HEK293 (cell line): ENCODE data around the gene ANP32B.

Experiments used
- CTCF ChIA-PET: fragments of 350-600 bp; formaldehyde crosslinking; extraction: SDS; loops from one replicate; lab custom pipeline; 2021; ENCODE audit warnings: antibody characterized with exemption; lab: Yijun Ruan, JAX
- POLR2A ChIA-PET: fragments of 300-600 bp; formaldehyde crosslinking; extraction: SDS; loops from one replicate; lab custom pipeline; 2020; ENCODE audit warnings: antibody characterized with exemption, inconsistent platforms; lab: Yijun Ruan, JAX
- H3K27ac ChIP-seq: fragments of 200-500 bp; sonication (Bioruptor generic); 2 replicates; pipeline ENCODE4 v1.5.1; 2014; ENCODE audit warnings: low read depth, low read length, control low read depth, inconsistent platforms; ENCODE audit errors: extremely low read depth
- H3K36me3 ChIP-seq, 2 experiments: fragments of 200-500 bp in 1 of 2; sonication (Bioruptor generic) in 1 of 2; 1 replicate in 1 of 2; 2 replicates in 1 of 2; pipeline ENCODE4 v1.5.1; 2014 to 2017; ENCODE audit warnings: inconsistent platforms in 2 of 2, low read length in 2 of 2; ENCODE audit not compliant: control insufficient read depth in 2 of 2, insufficient read depth in 1 of 2
- H3K4me1 ChIP-seq: fragments of 200-500 bp; sonication (Bioruptor generic); 2 replicates; pipeline ENCODE4 v1.5.1; 2014; ENCODE audit warnings: mild to moderate bottlenecking, low read length, inconsistent platforms; ENCODE audit not compliant: control insufficient read depth, insufficient read depth
- H3K4me3 ChIP-seq: 2 replicates; pipeline ENCODE4 v1.5.1; 2011; ENCODE audit warnings: low read depth, mild to moderate bottlenecking, control low read depth, low read length, moderate library complexity
- H3K9me3 ChIP-seq: fragments of 200-500 bp; sonication (Bioruptor generic); 2 replicates; pipeline ENCODE4 v1.5.1; 2014; ENCODE audit warnings: low read depth, low read length, inconsistent platforms; ENCODE audit not compliant: control insufficient read depth, insufficient read depth
- EGR2 ChIP-seq: fragments of 450-650 bp; formaldehyde crosslinking; IDR thresholded peaks from 2 replicates; pipeline ENCODE4 v1.5.1; 2016; ENCODE audit warnings: low read depth, missing biosample characterization, missing genetic modification characterization
- HOXC10 ChIP-seq: sonication (generic); formaldehyde crosslinking; IDR thresholded peaks from 2 replicates; pipeline ENCODE4 v1.8.1; 2023; ENCODE audit warnings: mild to moderate bottlenecking, missing genetic modification reagents
- KLF8 ChIP-seq: fragments of 450-650 bp; formaldehyde crosslinking; IDR thresholded peaks from 2 replicates; pipeline ENCODE4 v1.5.1; 2016; ENCODE audit warnings: missing biosample characterization, missing genetic modification characterization
- KLF9 ChIP-seq: fragments of 450-650 bp; formaldehyde crosslinking; IDR thresholded peaks from 2 replicates; pipeline ENCODE4 v1.5.1; 2016; ENCODE audit warnings: missing biosample characterization, missing genetic modification characterization, low read depth
- OVOL3 ChIP-seq: fragments of 450-650 bp; formaldehyde crosslinking; IDR thresholded peaks from 2 replicates; pipeline ENCODE4 v1.5.1; 2016; ENCODE audit warnings: missing biosample characterization, missing genetic modification characterization
- PRDM1 ChIP-seq: fragments of 450-650 bp; formaldehyde crosslinking; IDR thresholded peaks from 2 replicates; pipeline ENCODE4; 2016; ENCODE audit warnings: missing biosample characterization, missing genetic modification characterization
- SCRT2 ChIP-seq: fragments of 450-650 bp; formaldehyde crosslinking; IDR thresholded peaks from 2 replicates; pipeline ENCODE4 v1.5.1; 2016; ENCODE audit warnings: missing biosample characterization, missing genetic modification characterization
- SP3 ChIP-seq: fragments of 450-650 bp; formaldehyde crosslinking; IDR thresholded peaks from 2 replicates; pipeline ENCODE4 v1.5.1; 2016; ENCODE audit warnings: missing biosample characterization, missing genetic modification characterization
- TCF7L2 ChIP-seq: IDR thresholded peaks from 2 replicates; pipeline ENCODE4 v1.6.1; 2011; ENCODE audit warnings: low read depth, mild to moderate bottlenecking, inconsistent platforms, low read length, moderate library complexity, borderline replicate concordance
- TRIM28 ChIP-seq: IDR thresholded peaks from 2 replicates; pipeline ENCODE4 v1.6.1; 2011; ENCODE audit warnings: low read length, control low read depth, borderline replicate concordance
- YY1 ChIP-seq: fragments of 450-650 bp; formaldehyde crosslinking; IDR thresholded peaks from 2 replicates; pipeline ENCODE4 v1.5.1; 2018; ENCODE audit warnings: missing biosample characterization, missing genetic modification characterization
- ZBTB21 ChIP-seq: fragments of 450-650 bp; formaldehyde crosslinking; IDR thresholded peaks from 2 replicates; pipeline ENCODE4 v1.5.1; 2017; ENCODE audit warnings: missing biosample characterization, missing genetic modification characterization
- ZNF121 ChIP-seq: fragments of 450-650 bp; formaldehyde crosslinking; IDR thresholded peaks from 2 replicates; pipeline ENCODE4 v1.5.1; 2016; ENCODE audit warnings: missing biosample characterization, missing genetic modification characterization
- ZNF184 ChIP-seq: fragments of 450-650 bp; IDR thresholded peaks from 2 replicates; pipeline ENCODE4 v1.5.1; 2018; ENCODE audit warnings: missing biosample characterization, mild to moderate bottlenecking, missing genetic modification characterization
- ZNF19 ChIP-seq: fragments of 450-650 bp; formaldehyde crosslinking; IDR thresholded peaks from 2 replicates; pipeline ENCODE4; 2016; ENCODE audit warnings: missing biosample characterization, missing genetic modification characterization, low read depth
- ZNF341 ChIP-seq: fragments of 450-650 bp; formaldehyde crosslinking; IDR thresholded peaks from 2 replicates; pipeline ENCODE4; 2016; ENCODE audit warnings: low read depth, missing biosample characterization, missing genetic modification characterization
- ZNF391 ChIP-seq: fragments of 450-650 bp; formaldehyde crosslinking; IDR thresholded peaks from 2 replicates; pipeline ENCODE4 v1.5.1; 2016; ENCODE audit warnings: low read depth, missing biosample characterization, missing genetic modification characterization, borderline replicate concordance
- ZNF394 ChIP-seq: fragments of 450-650 bp; formaldehyde crosslinking; IDR thresholded peaks from 2 replicates; pipeline ENCODE4 v1.5.1; 2016; ENCODE audit warnings: missing biosample characterization, missing genetic modification characterization, mild to moderate bottlenecking, moderate library complexity, borderline replicate concordance
- ZNF416 ChIP-seq: fragments of 450-650 bp; formaldehyde crosslinking; IDR thresholded peaks from 2 replicates; pipeline ENCODE4 v1.5.1; 2016; ENCODE audit warnings: missing biosample characterization, missing genetic modification characterization
- ZNF624 ChIP-seq: fragments of 450-650 bp; formaldehyde crosslinking; IDR thresholded peaks from 2 replicates; pipeline ENCODE4 v1.5.1; 2017; ENCODE audit warnings: missing biosample characterization, missing genetic modification characterization
- ZNF76 ChIP-seq: fragments of 450-650 bp; formaldehyde crosslinking; IDR thresholded peaks from 2 replicates; pipeline ENCODE4; 2016; ENCODE audit warnings: low read depth, missing biosample characterization, missing genetic modification characterization, borderline replicate concordance
- ZNF776 ChIP-seq: fragments of 450-650 bp; formaldehyde crosslinking; IDR thresholded peaks from 2 replicates; pipeline ENCODE4 v1.5.0; 2017; ENCODE audit warnings: missing biosample characterization, missing genetic modification characterization, borderline replicate concordance
- ZXDB ChIP-seq: fragments of 450-650 bp; formaldehyde crosslinking; IDR thresholded peaks from 2 replicates; pipeline ENCODE4 v1.5.1; 2016; ENCODE audit warnings: missing biosample characterization, missing genetic modification characterization
- TF ChIP-seq, protein P1 (sequence below): fragments of 450-650 bp; formaldehyde crosslinking; IDR thresholded peaks from 2 replicates; pipeline ENCODE4 v1.5.1; 2016; ENCODE audit warnings: missing biosample characterization, missing genetic modification characterization
- TF ChIP-seq, protein P2 (sequence below): fragments of 450-650 bp; formaldehyde crosslinking; IDR thresholded peaks from 2 replicates; pipeline ENCODE4 v1.5.1; 2016; ENCODE audit warnings: missing biosample characterization, missing genetic modification characterization, borderline replicate concordance
- TF ChIP-seq, protein P3 (sequence below): fragments of 450-650 bp; formaldehyde crosslinking; conservative IDR thresholded peaks from 2 replicates; pipeline ENCODE4 v1.5.1; 2016; ENCODE audit warnings: low read depth, missing biosample characterization, missing genetic modification characterization

ANP32B gene

DNA sequence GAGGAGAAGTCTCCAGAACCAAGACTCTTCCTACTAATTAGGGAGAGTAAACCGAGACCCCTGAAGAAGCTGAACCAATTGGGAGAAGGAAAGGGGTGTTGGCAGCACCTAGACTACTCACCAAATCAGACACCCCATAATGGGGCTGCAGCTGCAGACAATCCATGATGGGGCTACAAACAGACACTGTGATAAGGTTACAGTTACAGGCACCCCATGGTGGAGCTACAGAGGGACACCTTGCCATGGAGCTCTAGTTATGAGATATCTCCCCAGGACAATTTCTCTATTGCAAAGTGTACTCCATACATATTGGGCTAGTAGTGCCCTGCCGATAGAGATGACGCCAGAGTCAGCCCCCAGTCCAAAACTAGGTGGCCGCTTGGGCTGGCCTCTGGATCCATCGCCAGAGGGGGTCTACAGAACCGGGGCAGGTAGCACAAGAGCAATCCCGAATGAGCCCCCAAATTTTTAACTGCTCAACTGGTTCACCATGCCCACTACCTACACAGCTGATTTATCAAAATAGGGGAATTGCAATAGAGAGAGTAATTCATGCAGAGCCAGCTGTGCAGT lies 71.3 kb downstream of the ANP32B start:
- CTCF ChIA-PET = interaction anchor here (1.3 kb wide), 1 partner anchor 20 kb away, joined by 4 read pairs; no protein-coding TSS in a partner anchor
- POLR2A ChIA-PET = interaction anchor here (0.6 kb wide), 1 partner anchor 37 kb away, joined by 8 read pairs; no protein-coding TSS in a partner anchor
- H3K9me3 ChIP-seq = no peaks in the 10 kb centered on the region
- H3K4me3 ChIP-seq = no peak overlapping the region
- TF ChIP-seq TRIM28 = no peak
- no peak for TF ChIP-seq EGR2 (tag by site-specific recombination)
- TF ChIP-seq YY1 (tag by site-specific recombination) = no peak
- TF ChIP-seq, protein P1, sequence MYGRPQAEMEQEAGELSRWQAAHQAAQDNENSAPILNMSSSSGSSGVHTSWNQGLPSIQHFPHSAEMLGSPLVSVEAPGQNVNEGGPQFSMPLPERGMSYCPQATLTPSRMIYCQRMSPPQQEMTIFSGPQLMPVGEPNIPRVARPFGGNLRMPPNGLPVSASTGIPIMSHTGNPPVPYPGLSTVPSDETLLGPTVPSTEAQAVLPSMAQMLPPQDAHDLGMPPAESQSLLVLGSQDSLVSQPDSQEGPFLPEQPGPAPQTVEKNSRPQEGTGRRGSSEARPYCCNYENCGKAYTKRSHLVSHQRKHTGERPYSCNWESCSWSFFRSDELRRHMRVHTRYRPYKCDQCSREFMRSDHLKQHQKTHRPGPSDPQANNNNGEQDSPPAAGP (tag by site-specific recombination) = no peak
- TF ChIP-seq OVOL3 = no peak
- TF ChIP-seq ZNF19 (tag by site-specific recombination) = no peak
- no peak for TF ChIP-seq ZNF776 (tag by site-specific recombination)
- TF ChIP-seq HOXC10 (CRISPR knock-in tag) = no peak
- TF ChIP-seq SCRT2 (tag by site-specific recombination) = no peak
- TF ChIP-seq ZNF184 (tag by site-specific recombination) = no peak
- TF ChIP-seq TCF7L2 = no peak
- TF ChIP-seq ZNF391 (tag by site-specific recombination) = no peak
- TF ChIP-seq, protein P2, sequence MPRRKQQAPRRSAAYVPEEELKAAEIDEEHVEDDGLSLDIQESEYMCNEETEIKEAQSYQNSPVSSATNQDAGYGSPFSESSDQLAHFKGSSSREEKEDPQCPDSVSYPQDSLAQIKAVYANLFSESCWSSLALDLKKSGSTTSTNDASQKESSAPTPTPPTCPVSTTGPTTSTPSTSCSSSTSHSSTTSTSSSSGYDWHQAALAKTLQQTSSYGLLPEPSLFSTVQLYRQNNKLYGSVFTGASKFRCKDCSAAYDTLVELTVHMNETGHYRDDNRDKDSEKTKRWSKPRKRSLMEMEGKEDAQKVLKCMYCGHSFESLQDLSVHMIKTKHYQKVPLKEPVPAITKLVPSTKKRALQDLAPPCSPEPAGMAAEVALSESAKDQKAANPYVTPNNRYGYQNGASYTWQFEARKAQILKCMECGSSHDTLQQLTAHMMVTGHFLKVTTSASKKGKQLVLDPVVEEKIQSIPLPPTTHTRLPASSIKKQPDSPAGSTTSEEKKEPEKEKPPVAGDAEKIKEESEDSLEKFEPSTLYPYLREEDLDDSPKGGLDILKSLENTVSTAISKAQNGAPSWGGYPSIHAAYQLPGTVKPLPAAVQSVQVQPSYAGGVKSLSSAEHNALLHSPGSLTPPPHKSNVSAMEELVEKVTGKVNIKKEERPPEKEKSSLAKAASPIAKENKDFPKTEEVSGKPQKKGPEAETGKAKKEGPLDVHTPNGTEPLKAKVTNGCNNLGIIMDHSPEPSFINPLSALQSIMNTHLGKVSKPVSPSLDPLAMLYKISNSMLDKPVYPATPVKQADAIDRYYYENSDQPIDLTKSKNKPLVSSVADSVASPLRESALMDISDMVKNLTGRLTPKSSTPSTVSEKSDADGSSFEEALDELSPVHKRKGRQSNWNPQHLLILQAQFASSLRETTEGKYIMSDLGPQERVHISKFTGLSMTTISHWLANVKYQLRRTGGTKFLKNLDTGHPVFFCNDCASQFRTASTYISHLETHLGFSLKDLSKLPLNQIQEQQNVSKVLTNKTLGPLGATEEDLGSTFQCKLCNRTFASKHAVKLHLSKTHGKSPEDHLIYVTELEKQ (tag by site-specific recombination) = no peak
- TF ChIP-seq ZNF624 (tag by site-specific recombination) = no peak
- TF ChIP-seq PRDM1 (tag by site-specific recombination) = no peak
- no peak for TF ChIP-seq ZNF76 (tag by site-specific recombination)
- TF ChIP-seq ZNF341 (tag by site-specific recombination) = no peak
- H3K36me3 ChIP-seq = no peaks in the 10 kb centered on the region; a peak in 1 of 3 replicates
- H3K4me1 ChIP-seq = no peaks in the 10 kb centered on the region
- no peak overlapping the region for H3K27ac ChIP-seq

DNA sequence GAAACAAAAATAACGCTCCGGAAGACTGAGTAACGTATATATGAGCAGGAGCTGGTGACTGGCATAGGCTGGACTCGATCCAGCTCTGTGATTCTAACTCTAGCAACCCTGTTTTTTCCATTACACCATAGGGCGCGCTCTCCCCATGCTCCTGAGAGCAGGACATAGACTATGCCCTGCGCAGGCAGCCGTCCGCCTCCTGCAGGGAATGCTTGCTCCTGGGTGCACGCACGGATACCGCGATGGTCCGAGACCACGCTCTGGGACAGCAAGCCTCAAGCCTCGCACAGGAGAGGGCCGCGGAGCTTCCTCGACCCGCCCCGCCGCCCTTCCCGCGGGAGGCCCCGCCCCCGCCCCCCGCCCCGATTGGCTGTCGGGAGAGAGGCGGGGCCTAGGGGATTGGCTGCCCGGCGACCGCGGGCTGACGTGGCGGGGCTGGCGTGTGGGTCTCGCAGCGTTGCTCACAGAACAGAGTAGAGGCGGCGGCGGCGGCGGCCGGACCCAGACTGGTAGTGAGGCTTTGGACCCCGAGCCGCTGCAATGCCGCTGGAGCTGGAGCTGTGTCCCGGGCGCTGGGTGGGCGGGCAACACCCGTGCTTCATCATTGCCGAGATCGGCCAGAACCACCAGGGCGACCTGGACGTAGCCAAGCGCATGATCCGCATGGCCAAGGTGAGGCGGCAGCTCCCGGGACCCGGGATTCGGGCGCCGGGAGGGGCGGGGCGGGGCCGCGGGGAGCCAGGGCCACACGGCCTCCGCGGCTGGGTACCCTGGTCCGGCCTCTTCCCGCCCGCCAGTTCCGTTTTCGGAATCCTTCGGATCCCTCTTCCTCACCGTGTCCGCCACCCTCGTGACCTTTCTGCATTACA lies 73.4 kb downstream of the ANP32B start, which contains the start of gene NANS:
NANS (plus strand) TSS at position 464 of the 869 bp plus-strand sequence; CDS start at position 541, 77 bp downstream.
- Histone ChIP-seq H3K36me3 (peaks cover 0 to 7% of the 10 kb centered on the region in 2 experiments; a peak in 2 of 3 replicates), H3K9me3 (no peaks in the 10 kb centered on the region), H3K4me3 (peak within 1 kb of the TSS; percentile 83), H3K4me1 (no peaks in the 10 kb centered on the region), H3K27ac (peak within 1 kb of the TSS; percentile 47)
- ChIA-PET POLR2A (interaction anchor here (0.5 to 3.7 kb wide), 39 partner anchors 8 to 760 kb away, joined by 3 to 41 read pairs (median 4); partner anchors contain the start of genes ANP32B, CORO2A, TBC1D2 and TMOD1), CTCF (interaction anchor here (0.6 to 1.5 kb wide), 9 partner anchors 13 to 200 kb away, joined by 3 to 7 read pairs (median 4); no protein-coding TSS in a partner anchor)
- TF ChIP-seq ZNF121 (tag by site-specific recombination) (peak; percentile 98), ZNF394 (tag by site-specific recombination) (0 out of 2 replicates have a peak, but pooled peaks have one; percentile 13), ZNF341 (tag by site-specific recombination) (peak; percentile 56), ZBTB21 (tag by site-specific recombination) (peak; percentile 60; the same call in 1 of the 2 replicates), KLF9 (tag by site-specific recombination) (peak; percentile 81), ZXDB (tag by site-specific recombination) (peak; percentile 20; the same call in 1 of the 2 replicates), ZNF416 (tag by site-specific recombination) (no peak), KLF8 (tag by site-specific recombination) (peak; percentile 25; the same call in 1 of the 2 replicates), SP3 (tag by site-specific recombination) (peak; percentile 49)
- TF ChIP-seq, protein P3, sequence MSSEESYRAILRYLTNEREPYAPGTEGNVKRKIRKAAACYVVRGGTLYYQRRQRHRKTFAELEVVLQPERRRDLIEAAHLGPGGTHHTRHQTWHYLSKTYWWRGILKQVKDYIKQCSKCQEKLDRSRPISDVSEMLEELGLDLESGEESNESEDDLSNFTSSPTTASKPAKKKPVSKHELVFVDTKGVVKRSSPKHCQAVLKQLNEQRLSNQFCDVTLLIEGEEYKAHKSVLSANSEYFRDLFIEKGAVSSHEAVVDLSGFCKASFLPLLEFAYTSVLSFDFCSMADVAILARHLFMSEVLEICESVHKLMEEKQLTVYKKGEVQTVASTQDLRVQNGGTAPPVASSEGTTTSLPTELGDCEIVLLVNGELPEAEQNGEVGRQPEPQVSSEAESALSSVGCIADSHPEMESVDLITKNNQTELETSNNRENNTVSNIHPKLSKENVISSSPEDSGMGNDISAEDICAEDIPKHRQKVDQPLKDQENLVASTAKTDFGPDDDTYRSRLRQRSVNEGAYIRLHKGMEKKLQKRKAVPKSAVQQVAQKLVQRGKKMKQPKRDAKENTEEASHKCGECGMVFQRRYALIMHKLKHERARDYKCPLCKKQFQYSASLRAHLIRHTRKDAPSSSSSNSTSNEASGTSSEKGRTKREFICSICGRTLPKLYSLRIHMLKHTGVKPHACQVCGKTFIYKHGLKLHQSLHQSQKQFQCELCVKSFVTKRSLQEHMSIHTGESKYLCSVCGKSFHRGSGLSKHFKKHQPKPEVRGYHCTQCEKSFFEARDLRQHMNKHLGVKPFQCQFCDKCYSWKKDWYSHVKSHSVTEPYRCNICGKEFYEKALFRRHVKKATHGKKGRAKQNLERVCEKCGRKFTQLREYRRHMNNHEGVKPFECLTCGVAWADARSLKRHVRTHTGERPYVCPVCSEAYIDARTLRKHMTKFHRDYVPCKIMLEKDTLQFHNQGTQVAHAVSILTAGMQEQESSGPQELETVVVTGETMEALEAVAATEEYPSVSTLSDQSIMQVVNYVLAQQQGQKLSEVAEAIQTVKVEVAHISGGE (tag by site-specific recombination) = peak; percentile 46
